Spinal cord (tissue), 10 donors: ENCODE measurements around the gene AQP2. TPM values are rescaled to one million over a fixed set of nuclear protein-coding genes. Genes with fewer than 3 reads are reported as not detected.
A peak's percentile ranks its signal among the peaks of the same experiment; 100 is the strongest.

ENCODE experiments used
- DNase-seq, 6 donors: peaks; one replicate each; pipeline versions ENCODE4 v3.0.0 to v3.0.0-alpha.2; 2013 to 2015; ENCODE audit warnings: low spot score in 6 of 6, low read depth in 4 of 6
- H3K27ac ChIP-seq: one replicate; pipeline ENCODE4 v1.5.1; 2013; ENCODE audit warnings: low read depth, low read length, control low read depth
- H3K27me3 ChIP-seq: one replicate; pipeline ENCODE4 v1.6.1; 2013; ENCODE audit warnings: low read length; ENCODE audit not compliant: control insufficient read depth, insufficient read depth
- H3K36me3 ChIP-seq: one replicate; pipeline ENCODE4 v1.6.1; 2013; ENCODE audit warnings: low read length; ENCODE audit not compliant: control insufficient read depth, insufficient read depth
- H3K4me1 ChIP-seq: one replicate; pipeline ENCODE4 v1.6.1; 2013; ENCODE audit warnings: low read length; ENCODE audit not compliant: control insufficient read depth, insufficient read depth
- H3K4me3 ChIP-seq: one replicate; pipeline ENCODE4 v1.5.1; 2013; ENCODE audit warnings: low read depth, low read length, control low read depth
- H3K9me3 ChIP-seq: one replicate; pipeline ENCODE4 v1.6.1; 2013; ENCODE audit warnings: low read length; ENCODE audit not compliant: control insufficient read depth, insufficient read depth
- WGBS: methylation state at CpG from one replicate; pipeline ENCODE4 v1.1.5; 2013; ENCODE audit warnings: missing lambda C conversion rate; ENCODE audit not compliant: insufficient coverage; 5-methylcytosine and 5-hydroxymethylcytosine counted together
- long read RNA-seq, 4 donors: transcript quantifications; one replicate each; lab custom pipeline, GENCODE V29; 2026
- polyA plus RNA-seq, 2 donors: library from polyadenylated mRNA; unstranded; fragments of 120-200 nt; gene quantifications; one replicate each; pipeline ENCODE4 v1.2.1, GENCODE V29; 2013; ENCODE audit not compliant: insufficient read length in 2 of 2
- total RNA-seq, 2 donors: library from RNA; depleted of rRNA in 1 of 2; stranded (reverse); fragments of 120-200 nt in 1 of 2; fragments of >200 nt in 1 of 2; gene quantifications; one replicate each; pipeline versions ENCODE4 v1.2.3 to v1.2.4, GENCODE V29; 2013 to 2014
- donor health status: healthy.

Gene AQP2, protein sequence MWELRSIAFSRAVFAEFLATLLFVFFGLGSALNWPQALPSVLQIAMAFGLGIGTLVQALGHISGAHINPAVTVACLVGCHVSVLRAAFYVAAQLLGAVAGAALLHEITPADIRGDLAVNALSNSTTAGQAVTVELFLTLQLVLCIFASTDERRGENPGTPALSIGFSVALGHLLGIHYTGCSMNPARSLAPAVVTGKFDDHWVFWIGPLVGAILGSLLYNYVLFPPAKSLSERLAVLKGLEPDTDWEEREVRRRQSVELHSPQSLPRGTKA
- total RNA-seq (not detected), polyA plus RNA-seq (under 1 TPM; 0.44 to 0.47 TPM)
- long read RNA-seq, donor 1: 0 reads
- long read RNA-seq, donor 2: 0 reads
- long read RNA-seq, donor 3: 0 reads
- long read RNA-seq, donor 4: 0 reads

DNA sequence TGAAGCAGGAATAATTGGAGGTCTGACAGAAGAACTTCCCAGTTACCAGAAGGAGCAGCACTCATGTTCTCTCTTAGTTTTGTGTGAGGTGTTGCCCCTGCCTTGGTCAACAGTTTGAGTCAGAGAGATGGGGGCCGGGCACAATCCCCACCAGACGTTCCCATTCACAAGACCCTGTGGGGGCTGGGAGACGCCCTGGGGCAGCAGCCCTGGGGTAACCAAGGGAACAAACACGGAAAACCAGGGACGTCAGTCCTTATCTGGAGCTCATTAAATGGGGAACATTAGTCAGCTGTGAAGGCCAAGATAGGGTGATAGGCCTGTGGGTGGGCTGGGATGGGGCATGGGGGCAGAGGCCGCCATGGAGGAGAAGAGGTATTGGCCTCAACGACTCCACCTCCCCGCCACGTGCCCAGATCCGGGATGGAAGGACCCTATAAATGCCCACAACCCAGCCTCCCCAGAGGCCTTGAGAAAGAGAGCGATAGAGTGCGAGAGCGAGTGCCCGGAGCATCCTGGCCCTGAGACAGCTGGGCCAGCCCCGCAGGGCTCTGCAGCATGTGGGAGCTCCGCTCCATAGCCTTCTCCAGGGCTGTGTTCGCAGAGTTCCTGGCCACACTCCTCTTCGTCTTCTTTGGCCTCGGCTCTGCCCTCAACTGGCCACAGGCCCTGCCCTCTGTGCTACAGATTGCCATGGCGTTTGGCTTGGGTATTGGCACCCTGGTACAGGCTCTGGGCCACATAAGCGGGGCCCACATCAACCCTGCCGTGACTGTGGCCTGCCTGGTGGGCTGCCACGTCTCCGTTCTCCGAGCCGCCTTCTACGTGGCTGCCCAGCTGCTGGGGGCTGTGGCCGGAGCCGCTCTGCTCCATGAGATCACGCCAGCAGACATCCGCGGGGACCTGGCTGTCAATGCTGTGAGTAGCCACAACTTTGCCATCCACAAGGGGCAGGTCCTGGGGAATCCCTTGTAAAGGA is at the start of gene AQP2:
TSS of gene AQP2 (plus strand) at position 465 of the 979 bp plus-strand sequence. CDS start at position 559, 94 bp downstream.
- Histone ChIP-seq H3K4me3 (no peak within 1 kb of the TSS), H3K36me3 (no peaks in the 10 kb centered on the region), H3K27ac (no peak within 1 kb of the TSS), H3K9me3 (no peaks in the 10 kb centered on the region), H3K4me1 (peaks cover 6% of the 10 kb centered on the region), H3K27me3 (peaks cover 18% of the 10 kb centered on the region)
- DNase-seq: no peak
- WGBS: 86% methylated on average over 22 of the region's 32 CpGs

DNA sequence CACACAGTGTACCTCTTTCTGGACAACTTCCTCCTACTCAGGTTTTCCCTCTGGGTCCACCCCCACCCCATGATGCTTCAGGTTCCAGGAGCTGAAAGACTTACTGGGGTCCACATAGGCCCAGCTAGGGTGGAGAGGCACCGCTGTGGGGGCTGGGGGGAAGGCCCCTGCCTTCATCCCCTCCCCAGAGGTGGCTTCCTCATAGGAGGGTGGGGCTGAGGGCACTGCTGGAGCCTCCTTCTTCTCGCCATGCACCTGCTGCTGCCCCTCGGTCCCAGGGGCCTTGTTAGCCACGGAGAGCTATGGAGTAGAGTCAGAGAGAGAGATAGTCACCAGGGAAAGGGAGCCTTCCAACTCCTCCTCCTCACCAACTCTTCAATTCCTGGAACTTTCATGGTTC is 49.5 kb upstream of the AQP2 start:
- no CpG with 5 or more reads among the region's 4 CpGs for WGBS
- Histone ChIP-seq H3K27ac (no peak overlapping the region), H3K4me1 (peaks cover 41% of the 10 kb centered on the region), H3K27me3 (no peaks in the 10 kb centered on the region), H3K9me3 (no peaks in the 10 kb centered on the region), H3K4me3 (no peak overlapping the region), H3K36me3 (peaks cover 49% of the 10 kb centered on the region)
- no peak for DNase-seq

- H3K27me3 ChIP-seq: no peaks in the 10 kb centered on the region
- no peak overlapping the region for H3K27ac ChIP-seq
- H3K4me3 ChIP-seq: no peak overlapping the region
- H3K36me3 ChIP-seq: peaks cover 41% of the 10 kb centered on the region
- no peak for DNase-seq
- H3K4me1 ChIP-seq: peaks cover 41% of the 10 kb centered on the region
- WGBS: 96% methylated on average over 2 of the region's 5 CpGs
- no peaks in the 10 kb centered on the region for H3K9me3 ChIP-seq
Observed at GRCh38 chr12:49901986-49902385, 48.6 kb upstream of the AQP2 start.

DNA sequence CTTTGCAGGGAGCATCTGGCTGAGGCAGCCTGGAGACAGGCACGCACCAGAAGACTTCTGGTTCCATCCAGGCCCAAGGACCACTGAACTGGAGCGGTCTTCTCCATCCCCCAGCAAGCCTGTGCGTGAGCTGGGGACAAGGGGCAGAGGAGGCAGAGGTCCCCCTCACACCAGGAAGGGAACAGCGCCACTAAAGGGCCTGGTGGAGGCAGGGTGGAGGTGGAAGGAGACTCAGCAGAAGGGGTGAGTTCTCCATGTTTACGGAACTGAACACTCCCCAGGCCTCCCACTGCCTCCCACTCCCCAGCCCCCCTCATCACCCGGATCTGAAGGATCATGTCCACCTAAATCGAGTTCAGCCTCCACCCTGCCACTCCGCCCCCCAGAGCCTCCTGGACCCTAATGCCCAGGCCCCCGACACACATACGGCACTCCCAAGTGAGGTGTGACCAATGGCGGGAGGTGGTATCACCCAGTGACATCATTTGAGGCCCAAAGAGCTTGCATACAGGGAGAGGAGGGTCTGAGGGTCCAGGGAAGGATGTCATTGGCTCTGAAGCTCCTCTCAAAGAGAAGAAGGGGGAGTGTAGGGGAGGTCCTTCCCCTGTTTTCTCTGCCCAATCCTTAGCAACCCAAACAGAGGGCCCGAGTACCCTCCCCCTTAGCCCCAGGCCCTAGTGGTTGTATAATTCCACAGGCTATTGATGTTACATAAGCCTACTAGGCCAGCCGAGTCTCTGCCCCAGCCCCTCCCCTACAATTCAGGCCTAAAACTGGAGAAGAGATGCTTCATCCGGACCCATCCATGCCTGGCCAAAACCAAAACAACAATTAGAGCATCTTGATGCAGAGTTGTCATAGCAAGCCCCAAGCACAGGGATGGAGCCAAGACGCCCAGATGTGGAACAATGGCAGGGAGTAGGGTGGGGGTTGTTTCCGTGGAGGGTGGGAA is 47.9 kb upstream of the AQP2 start:
- Histone ChIP-seq H3K27ac (peak overlapping the region; percentile 62), H3K4me1 (peaks cover 41% of the 10 kb centered on the region), H3K36me3 (peaks cover 35% of the 10 kb centered on the region), H3K27me3 (no peaks in the 10 kb centered on the region), H3K4me3 (peak overlapping the region; percentile 47), H3K9me3 (no peaks in the 10 kb centered on the region)
- peak; percentile 41 to 97 (median 70) for DNase-seq
- WGBS: 45% methylated on average over 7 of the region's 16 CpGs

- DNase-seq: peak in 1 of 6 donors; percentile 11
- no peaks in the 10 kb centered on the region for H3K27me3 ChIP-seq
- no peaks in the 10 kb centered on the region for H3K9me3 ChIP-seq
- peaks cover 41% of the 10 kb centered on the region for H3K4me1 ChIP-seq
- peak overlapping the region; percentile 62 for H3K27ac ChIP-seq
- WGBS: 18% methylated on average over 8 of the region's 12 CpGs
- peaks cover 31% of the 10 kb centered on the region for H3K36me3 ChIP-seq
- H3K4me3 ChIP-seq: peak overlapping the region; percentile 47
Observed at GRCh38 chr12:49903351-49903699, 47.2 kb upstream of the AQP2 start.

- Histone ChIP-seq H3K27ac (peak within 1 kb of the TSS; percentile 65), H3K9me3 (no peaks in the 10 kb centered on the region), H3K27me3 (no peaks in the 10 kb centered on the region), H3K36me3 (peaks cover 27% of the 10 kb centered on the region), H3K4me1 (peaks cover 41% of the 10 kb centered on the region), H3K4me3 (peak within 1 kb of the TSS; percentile 47)
- 3% methylated on average over 27 of the region's 56 CpGs for WGBS
- peak; percentile 36 to 95 (median 58) for DNase-seq
Observed at GRCh38 chr12:49903700-49904423, 46.7 kb upstream of the AQP2 start, which contains the start of gene FAIM2. TSS of gene FAIM2 (minus strand) at chr12:49903900. CDS start at chr12:49903792, 108 bp downstream.

DNA sequence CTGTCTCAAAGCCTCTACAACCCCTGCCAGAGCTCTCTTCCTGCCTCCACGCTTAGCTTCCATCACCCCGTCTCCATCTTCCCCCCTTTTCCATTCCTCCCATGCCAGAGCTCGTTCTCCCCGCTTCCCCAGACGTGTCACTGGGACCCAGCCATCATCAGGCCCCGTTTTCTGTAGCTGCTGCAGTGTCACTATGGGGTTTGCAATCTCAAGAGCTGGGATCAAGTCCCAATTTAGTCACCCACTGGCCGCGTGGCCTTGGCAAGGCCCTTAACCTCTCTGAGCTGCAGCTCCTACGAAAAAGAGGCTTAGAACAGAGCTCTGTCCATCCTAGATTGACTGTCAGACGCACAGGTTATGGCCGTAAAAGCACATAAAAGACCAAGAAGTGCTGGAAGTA is 45.9 kb upstream of the AQP2 start:
- no peaks in the 10 kb centered on the region for H3K27me3 ChIP-seq
- H3K4me1 ChIP-seq: peaks cover 45% of the 10 kb centered on the region
- peaks cover 23% of the 10 kb centered on the region for H3K36me3 ChIP-seq
- DNase-seq: no peak
- H3K9me3 ChIP-seq: no peaks in the 10 kb centered on the region
- no peak overlapping the region for H3K4me3 ChIP-seq
- 85% methylated on average over 11 of the region's 11 CpGs for WGBS
- H3K27ac ChIP-seq: peak overlapping the region; percentile 65

- peaks cover 12% of the 10 kb centered on the region for H3K36me3 ChIP-seq
- H3K4me3 ChIP-seq: no peak overlapping the region
- DNase-seq: no peak
- WGBS: 93% methylated on average over 3 of the region's 7 CpGs
- peaks cover 53% of the 10 kb centered on the region for H3K4me1 ChIP-seq
- no peak overlapping the region for H3K27ac ChIP-seq
- no peaks in the 10 kb centered on the region for H3K27me3 ChIP-seq
- no peaks in the 10 kb centered on the region for H3K9me3 ChIP-seq
Observed at GRCh38 chr12:49905718-49906314, 44.7 kb upstream of the AQP2 start.
